CD14-positive monocyte (primary cell): ENCODE results near the gene APOD. TPM values are rescaled to one million over a fixed set of nuclear protein-coding genes. Genes with fewer than 3 reads are reported as not detected.
A peak's percentile ranks its signal among the peaks of the same experiment; 100 is the strongest.
"Not testable (repeated sequence)": the region's sequence is repeated elsewhere in the genome, so short reads cannot be mapped to it uniquely, and the experiment has no call there.

Experiments
- DNase-seq, 3 donors: peaks; one replicate each; pipeline ENCODE4 v3.0.0-alpha.2; 2011 to 2022
- H2AFZ ChIP-seq: 2 replicates; pipeline ENCODE4 v1.6.0; 2012; ENCODE audit warnings: mild to moderate bottlenecking, low read depth, low read length, inconsistent platforms; ENCODE audit not compliant: insufficient read depth, poor library complexity, severe bottlenecking
- H3K27ac ChIP-seq, 2 donors: 1 replicate in 1 of 2; 2 replicates in 1 of 2; pipeline ENCODE4 v1.5.1; 2012 to 2013; ENCODE audit warnings: low read length in 2 of 2, control low read depth in 1 of 2, inconsistent platforms in 1 of 2, low read depth in 1 of 2, mild to moderate bottlenecking in 1 of 2
- H3K27me3 ChIP-seq, 2 donors: one replicate each; pipeline versions ENCODE4 v1.6.0 to v1.6.1; 2011 to 2013; ENCODE audit warnings: low read length in 2 of 2; ENCODE audit not compliant: control insufficient read depth in 2 of 2, insufficient read depth in 2 of 2
- H3K36me3 ChIP-seq, 2 donors: replicated peaks in 1 of 2; 1 replicate in 1 of 2; 2 replicates in 1 of 2; pipeline versions ENCODE4 v1.5.1 to v1.6.1; 2012 to 2013; ENCODE audit warnings: low read length in 2 of 2, control low read depth in 1 of 2, inconsistent platforms in 1 of 2, mild to moderate bottlenecking in 1 of 2; ENCODE audit not compliant: insufficient read depth in 2 of 2, control insufficient read depth in 1 of 2
- H3K4me1 ChIP-seq, 2 donors: 1 replicate in 1 of 2; 2 replicates in 1 of 2; pipeline versions ENCODE4 v1.5.1 to v1.6.1; 2012 to 2013; ENCODE audit warnings: low read length in 2 of 2, control low read depth in 1 of 2, inconsistent platforms in 1 of 2, mild to moderate bottlenecking in 1 of 2, moderate library complexity in 1 of 2; ENCODE audit not compliant: insufficient read depth in 2 of 2, control insufficient read depth in 1 of 2
- H3K4me2 ChIP-seq: replicated peaks from 2 replicates; pipeline ENCODE3; 2012; ENCODE audit warnings: low read length, moderate library complexity, mild to moderate bottlenecking; ENCODE audit not compliant: poor library complexity, severe bottlenecking; ENCODE audit errors: extremely low read depth
- H3K4me3 ChIP-seq, 3 experiments: fragments of 200-600 bp in 1 of 3; sonication (generic) in 1 of 3; replicated peaks in 1 of 3; 1 replicate in 2 of 3; 2 replicates in 1 of 3; pipeline ENCODE4 v1.5.1; 2011 to 2013; ENCODE audit warnings: low read length in 3 of 3, mild to moderate bottlenecking in 3 of 3, control low read depth in 2 of 3, low read depth in 2 of 3, inconsistent platforms in 1 of 3, moderate library complexity in 1 of 3
- H3K79me2 ChIP-seq: 2 replicates; pipeline ENCODE4 v1.6.0; 2012; ENCODE audit warnings: mild to moderate bottlenecking, control low read depth, inconsistent platforms, low read length, moderate library complexity; ENCODE audit not compliant: insufficient read depth
- H3K9ac ChIP-seq: 2 replicates; pipeline ENCODE4 v1.6.0; 2017; ENCODE audit warnings: low read length, mild to moderate bottlenecking; ENCODE audit not compliant: insufficient read depth, poor library complexity, severe bottlenecking
- H3K9me3 ChIP-seq, 2 donors: replicated peaks in 1 of 2; 1 replicate in 1 of 2; 2 replicates in 1 of 2; pipeline versions ENCODE4 v1.5.1 to v1.6.1; 2012 to 2013; ENCODE audit warnings: low read length in 2 of 2, control low read depth in 1 of 2; ENCODE audit not compliant: control insufficient read depth in 1 of 2, insufficient read depth in 1 of 2
- H4K20me1 ChIP-seq: 2 replicates; pipeline ENCODE4 v1.6.0; 2012; ENCODE audit warnings: mild to moderate bottlenecking, low read length, control low read depth, moderate library complexity; ENCODE audit not compliant: insufficient read depth
- H3K27ac Mint-ChIP-seq, 7 donors: one replicate each; pipeline ENCODE4 v1.8.0; 2020; ENCODE audit warnings: mild to moderate bottlenecking in 7 of 7, mixed read lengths in 7 of 7, moderate library complexity in 6 of 7, inconsistent platforms in 2 of 7
- H3K27me3 Mint-ChIP-seq, 3 donors: one replicate each; pipeline ENCODE4 v1.8.0; 2021 to 2022; ENCODE audit warnings: low read depth in 3 of 3, mild to moderate bottlenecking in 3 of 3, mixed read lengths in 3 of 3, moderate library complexity in 3 of 3, inconsistent platforms in 1 of 3
- H3K36me3 Mint-ChIP-seq, 2 donors: one replicate each; pipeline ENCODE4 v1.8.0; 2020; ENCODE audit warnings: mixed read lengths in 2 of 2, inconsistent platforms in 1 of 2, mild to moderate bottlenecking in 1 of 2
- H3K4me1 Mint-ChIP-seq: one replicate; pipeline ENCODE4 v1.8.0; 2020; ENCODE audit warnings: mild to moderate bottlenecking, mixed read lengths
- H3K4me3 Mint-ChIP-seq, 2 donors: one replicate each; pipeline ENCODE4 v1.8.0; 2020; ENCODE audit warnings: mild to moderate bottlenecking in 2 of 2, mixed read lengths in 2 of 2, moderate library complexity in 1 of 2
- H3K9me3 Mint-ChIP-seq, 7 donors: one replicate each; pipeline ENCODE4 v1.8.0; 2020 to 2022; ENCODE audit warnings: mixed read lengths in 7 of 7, mild to moderate bottlenecking in 6 of 7, moderate library complexity in 6 of 7, inconsistent platforms in 2 of 7
- WGBS: methylation state at CpG from one replicate; pipeline ENCODE4 v1.1.5; 2013; ENCODE audit warnings: missing lambda C conversion rate; ENCODE audit not compliant: insufficient coverage; 5-methylcytosine and 5-hydroxymethylcytosine counted together
- intact Hi-C, 2 donors: fragments of 100-400 bp; cut with micrococcal nuclease; formaldehyde crosslinking; loops; one replicate each; pipeline versions ENCODE4 v1.15.0 to v1.15.1; 2023
- polyA plus RNA-seq, 3 donors: library from polyadenylated mRNA; depleted of rRNA in 1 of 3; unstranded in 2 of 3; stranded (reverse) in 1 of 3; fragments of 300-500 nt in 2 of 3; fragments of >200 nt in 1 of 3; fragmentation: Illumina TruSeq in 2 of 3; gene quantifications; 1 replicate in 2 of 3; 2 replicates in 1 of 3; pipeline ENCODE4 v1.2.3, GENCODE V29; 2012 to 2021

Gene APOD
- polyA plus RNA-seq, 3 donors, result not detected

DNA sequence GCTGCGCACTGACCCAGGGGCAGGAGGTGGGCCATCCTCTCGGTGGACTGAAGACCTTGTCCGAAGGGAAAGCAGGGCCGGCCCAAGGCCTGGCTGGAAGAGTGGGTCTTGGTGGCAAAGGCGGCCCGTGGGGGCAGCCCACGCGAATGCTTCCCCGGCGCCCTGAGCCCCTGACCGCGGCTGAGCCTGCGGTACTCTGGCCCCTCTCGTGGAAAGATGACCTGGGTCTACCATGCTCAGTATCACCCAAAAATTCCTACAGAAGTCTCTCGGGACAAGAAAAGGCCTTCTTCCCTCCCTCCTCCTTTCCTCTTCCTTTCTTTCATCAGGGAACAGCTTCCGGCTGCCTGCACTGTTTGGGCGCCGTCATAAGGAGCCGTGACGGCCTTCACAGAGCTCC lies 48.3 kb upstream of the APOD start:
- H3K36me3 Mint-ChIP-seq, H3K4me1 ChIP-seq, H3K27ac ChIP-seq, H3K4me2 ChIP-seq, H3K4me1 Mint-ChIP-seq, H3K9me3 ChIP-seq, intact Hi-C loops, H3K27me3 ChIP-seq, H3K79me2 ChIP-seq, H3K27ac Mint-ChIP-seq, H3K4me3 Mint-ChIP-seq, DNase-seq, H3K4me3 ChIP-seq, H2AFZ ChIP-seq, H4K20me1 ChIP-seq, H3K9me3 Mint-ChIP-seq, H3K36me3 ChIP-seq, H3K9ac ChIP-seq: not testable (repeated sequence)
- 100% methylated on average over 6 of the region's 20 CpGs for WGBS
- peaks cover 2 to 34% (median 14%) of the 10 kb centered on the region in 3 donors for H3K27me3 Mint-ChIP-seq

DNA sequence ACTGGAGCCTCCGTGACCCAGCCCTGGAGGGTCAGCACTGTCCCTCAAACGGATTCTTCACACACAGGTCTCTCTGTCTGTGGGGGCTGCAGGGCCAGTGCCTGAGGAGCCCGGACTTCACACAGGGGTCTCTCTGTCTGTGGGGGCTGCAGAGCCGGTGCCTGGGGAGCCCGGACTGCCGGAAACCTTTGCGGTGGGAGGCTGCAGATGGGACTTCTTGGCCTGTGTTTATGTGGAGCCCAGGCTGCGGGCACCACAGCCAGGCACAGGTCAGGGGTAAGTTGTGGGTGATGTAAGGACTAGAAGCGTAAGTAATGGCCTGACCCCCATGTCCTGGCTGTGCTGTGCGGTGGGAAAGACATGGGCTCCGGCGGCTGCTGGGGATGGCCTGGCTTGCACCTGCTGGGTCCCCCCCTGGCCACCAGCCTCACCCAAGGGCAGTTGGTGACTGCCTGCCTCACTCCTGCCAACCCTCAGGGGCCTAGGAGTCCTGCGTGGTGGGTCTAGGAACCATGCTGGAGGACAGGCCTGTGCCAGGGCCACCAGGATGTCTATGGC lies 47.3 kb upstream of the APOD start:
- H4K20me1 ChIP-seq, intact Hi-C loops, H3K27ac Mint-ChIP-seq: not testable (repeated sequence)

DNA sequence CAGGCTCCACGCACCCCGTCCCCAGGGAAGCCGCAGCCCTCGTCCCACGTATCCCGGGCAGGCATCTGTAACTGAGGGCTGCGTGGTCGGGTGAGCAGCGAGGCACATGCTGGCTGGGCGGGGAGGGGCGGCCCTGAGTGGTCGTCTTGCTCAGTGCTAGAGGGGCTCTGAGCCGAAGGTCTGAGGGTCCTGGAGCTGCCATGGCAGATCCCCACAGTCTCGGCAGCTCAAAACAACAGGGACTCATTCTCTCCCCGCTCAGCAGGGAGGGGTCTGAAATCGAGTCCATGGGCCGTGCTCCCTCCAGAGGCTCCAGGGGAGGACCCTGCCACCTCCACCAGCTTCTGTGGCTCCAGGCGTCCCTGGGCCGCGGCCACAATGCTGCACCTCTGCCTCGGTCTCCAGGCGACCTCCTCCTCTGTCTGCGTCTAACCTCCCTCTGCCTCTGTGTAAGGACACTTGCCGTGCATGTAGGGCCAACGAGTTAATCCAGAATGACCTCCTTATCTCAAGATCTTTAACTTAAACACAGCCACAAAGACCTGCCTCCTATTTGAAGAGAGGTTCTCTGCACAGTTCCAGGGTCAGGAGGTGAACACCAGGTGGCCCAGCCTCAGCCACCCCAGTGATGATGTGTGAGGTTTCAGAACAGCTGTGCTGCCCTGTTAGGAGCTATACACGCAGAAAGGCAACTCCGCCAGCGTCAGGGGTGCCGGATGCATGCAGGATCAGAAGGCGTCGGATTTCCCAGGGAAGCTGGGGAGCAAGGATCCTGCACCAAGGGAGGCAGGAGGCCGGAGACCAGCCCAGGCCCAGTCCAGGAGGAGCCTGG lies 46.6 kb upstream of the APOD start:
- H3K9me3 Mint-ChIP-seq, H3K79me2 ChIP-seq, H3K4me1 ChIP-seq, H3K4me3 Mint-ChIP-seq, H2AFZ ChIP-seq, H3K4me2 ChIP-seq, H3K9ac ChIP-seq, H3K36me3 Mint-ChIP-seq, H3K27ac ChIP-seq, H3K36me3 ChIP-seq, DNase-seq, H3K27me3 ChIP-seq, H4K20me1 ChIP-seq, H3K4me1 Mint-ChIP-seq, H3K9me3 ChIP-seq, intact Hi-C loops, H3K4me3 ChIP-seq: not testable (repeated sequence)
- Mint-ChIP-seq H3K27me3 (peaks cover under 1 to 26% (median 7%) of the 10 kb centered on the region in 3 donors), H3K27ac (peak overlapping the region in 1 of 7 donors; percentile 54)
- 93% methylated on average over 12 of the region's 32 CpGs for WGBS

More for the DNA sequence above, 47.3 kb upstream of the APOD start:
- not testable (repeated sequence) for H3K36me3 ChIP-seq, H2AFZ ChIP-seq, H3K9ac ChIP-seq, H3K79me2 ChIP-seq, DNase-seq, H3K4me3 Mint-ChIP-seq, H3K27me3 ChIP-seq, H3K36me3 Mint-ChIP-seq, H3K9me3 ChIP-seq, H3K9me3 Mint-ChIP-seq, H3K4me1 Mint-ChIP-seq, H3K27ac ChIP-seq, H3K4me3 ChIP-seq, H3K4me2 ChIP-seq, H3K4me1 ChIP-seq
- WGBS, result 88% methylated on average over 5 of the region's 13 CpGs
- H3K27me3 Mint-ChIP-seq, result peaks cover 2 to 25% (median 8%) of the 10 kb centered on the region in 3 donors

DNA sequence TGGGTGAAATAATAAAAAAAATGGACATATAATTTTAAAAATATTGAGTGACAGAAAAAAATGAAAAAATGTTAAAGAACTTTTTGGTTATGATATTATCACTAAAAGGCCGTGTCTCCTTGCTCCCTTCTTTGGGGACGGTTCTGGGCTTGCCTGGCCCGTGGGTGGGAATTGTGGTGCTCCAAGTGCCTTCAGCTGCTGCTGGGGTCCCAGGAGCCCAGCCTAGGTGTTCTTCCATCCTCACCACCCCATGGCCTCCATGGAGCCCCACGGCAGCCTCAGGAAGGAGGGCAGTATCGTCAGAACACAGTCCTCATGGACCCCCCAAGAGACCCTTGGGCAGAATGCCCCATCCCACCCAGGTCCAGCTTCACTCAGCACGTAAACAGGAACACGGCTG lies 45.9 kb upstream of the APOD start:
- H3K4me1 ChIP-seq, H3K36me3 Mint-ChIP-seq, H3K27me3 ChIP-seq, H3K27ac ChIP-seq, H2AFZ ChIP-seq, DNase-seq, H3K9ac ChIP-seq, H3K4me3 Mint-ChIP-seq, H4K20me1 ChIP-seq, H3K36me3 ChIP-seq, H3K79me2 ChIP-seq, H3K4me3 ChIP-seq, H3K9me3 Mint-ChIP-seq, H3K9me3 ChIP-seq, H3K4me2 ChIP-seq, H3K27ac Mint-ChIP-seq, H3K4me1 Mint-ChIP-seq: not testable (repeated sequence)
- peaks cover 5 to 30% (median 11%) of the 10 kb centered on the region in 3 donors for H3K27me3 Mint-ChIP-seq
- WGBS, result 100% methylated on average over 1 of the region's 7 CpGs
- intact Hi-C loops, result loop anchor here in 1 of 2 donors (10.0 kb wide), 1 partner anchor 115 kb away; no protein-coding TSS in a partner anchor
